Epithelial cell of proximal tubule (primary cell): Measurements from ENCODE around the gene ZFP36. TPM values are rescaled to one million over a fixed set of nuclear protein-coding genes. Genes with fewer than 3 reads are reported as not detected.

Experiments
- DNase-seq: peaks from one replicate; pipeline ENCODE4 v3.0.0-alpha.2; 2011; ENCODE audit warnings: low read depth
- H3K4me3 ChIP-seq: 2 replicates; pipeline ENCODE4 v1.5.1; 2011; ENCODE audit warnings: low read depth, mild to moderate bottlenecking, low read length
- total RNA-seq: library from RNA; depleted of rRNA; stranded (reverse); fragments of >200 nt; gene quantifications from 2 replicates; pipeline ENCODE4 v1.2.3, GENCODE V29; 2015
- TF ChIP-seq, protein P1 (sequence below): conservative IDR thresholded peaks from 2 replicates; pipeline ENCODE4 v1.5.1; 2012; ENCODE audit warnings: low read depth, mild to moderate bottlenecking, low read length

Gene ZFP36
- total RNA-seq, 1 donor from 2014 or later = 10.0 TPM

DNA sequence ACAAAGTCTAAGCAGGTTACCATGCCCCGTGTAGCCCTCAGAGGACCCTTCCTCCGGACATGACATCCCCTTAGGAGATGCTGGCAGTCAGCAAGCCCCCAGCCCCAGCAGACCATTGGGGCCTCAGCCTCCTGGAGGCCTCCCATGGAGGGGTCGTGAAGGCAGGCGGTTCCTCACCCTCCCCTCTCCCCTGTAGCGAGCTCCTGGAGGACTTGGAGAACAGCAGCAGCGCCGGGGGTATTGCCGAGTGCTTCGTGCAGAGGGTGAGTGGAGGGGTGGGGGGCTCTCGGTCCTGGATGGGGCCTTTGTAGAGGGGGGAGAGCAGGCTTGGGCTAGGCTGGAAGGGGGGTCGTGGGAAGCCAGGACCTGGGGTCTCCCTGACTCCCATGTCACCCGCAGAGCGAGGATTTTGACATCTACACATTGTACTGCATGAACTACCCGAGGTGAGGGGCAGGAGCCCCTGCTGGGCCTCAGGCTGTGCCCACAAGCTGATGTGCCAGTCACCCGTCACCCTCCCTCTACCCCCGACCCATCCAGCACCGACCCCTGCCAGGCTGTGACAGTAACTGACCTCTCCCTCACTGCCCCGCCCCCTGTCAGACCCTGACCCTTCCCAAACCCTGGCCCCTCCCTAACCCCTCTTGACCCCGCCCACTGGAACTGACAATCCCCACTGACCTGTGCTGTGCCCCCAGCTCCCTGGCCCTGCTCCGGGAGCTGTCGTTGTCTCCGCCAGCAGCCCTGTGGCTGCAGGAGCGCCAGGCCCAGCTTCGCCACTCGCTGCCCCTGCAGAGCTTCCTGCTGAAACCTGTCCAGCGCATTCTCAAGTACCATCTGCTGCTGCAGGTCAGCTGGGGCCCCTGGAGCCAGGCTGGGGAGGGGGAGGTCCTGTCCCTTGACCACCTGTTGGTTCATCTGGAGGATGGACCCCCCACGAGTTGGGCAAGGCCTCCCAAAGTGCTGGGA, 9.8 kb downstream of the ZFP36 start:
- no peak overlapping the region for H3K4me3 ChIP-seq
- TF ChIP-seq, protein P1, sequence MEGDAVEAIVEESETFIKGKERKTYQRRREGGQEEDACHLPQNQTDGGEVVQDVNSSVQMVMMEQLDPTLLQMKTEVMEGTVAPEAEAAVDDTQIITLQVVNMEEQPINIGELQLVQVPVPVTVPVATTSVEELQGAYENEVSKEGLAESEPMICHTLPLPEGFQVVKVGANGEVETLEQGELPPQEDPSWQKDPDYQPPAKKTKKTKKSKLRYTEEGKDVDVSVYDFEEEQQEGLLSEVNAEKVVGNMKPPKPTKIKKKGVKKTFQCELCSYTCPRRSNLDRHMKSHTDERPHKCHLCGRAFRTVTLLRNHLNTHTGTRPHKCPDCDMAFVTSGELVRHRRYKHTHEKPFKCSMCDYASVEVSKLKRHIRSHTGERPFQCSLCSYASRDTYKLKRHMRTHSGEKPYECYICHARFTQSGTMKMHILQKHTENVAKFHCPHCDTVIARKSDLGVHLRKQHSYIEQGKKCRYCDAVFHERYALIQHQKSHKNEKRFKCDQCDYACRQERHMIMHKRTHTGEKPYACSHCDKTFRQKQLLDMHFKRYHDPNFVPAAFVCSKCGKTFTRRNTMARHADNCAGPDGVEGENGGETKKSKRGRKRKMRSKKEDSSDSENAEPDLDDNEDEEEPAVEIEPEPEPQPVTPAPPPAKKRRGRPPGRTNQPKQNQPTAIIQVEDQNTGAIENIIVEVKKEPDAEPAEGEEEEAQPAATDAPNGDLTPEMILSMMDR = no peak
- DNase-seq = no peak

DNA sequence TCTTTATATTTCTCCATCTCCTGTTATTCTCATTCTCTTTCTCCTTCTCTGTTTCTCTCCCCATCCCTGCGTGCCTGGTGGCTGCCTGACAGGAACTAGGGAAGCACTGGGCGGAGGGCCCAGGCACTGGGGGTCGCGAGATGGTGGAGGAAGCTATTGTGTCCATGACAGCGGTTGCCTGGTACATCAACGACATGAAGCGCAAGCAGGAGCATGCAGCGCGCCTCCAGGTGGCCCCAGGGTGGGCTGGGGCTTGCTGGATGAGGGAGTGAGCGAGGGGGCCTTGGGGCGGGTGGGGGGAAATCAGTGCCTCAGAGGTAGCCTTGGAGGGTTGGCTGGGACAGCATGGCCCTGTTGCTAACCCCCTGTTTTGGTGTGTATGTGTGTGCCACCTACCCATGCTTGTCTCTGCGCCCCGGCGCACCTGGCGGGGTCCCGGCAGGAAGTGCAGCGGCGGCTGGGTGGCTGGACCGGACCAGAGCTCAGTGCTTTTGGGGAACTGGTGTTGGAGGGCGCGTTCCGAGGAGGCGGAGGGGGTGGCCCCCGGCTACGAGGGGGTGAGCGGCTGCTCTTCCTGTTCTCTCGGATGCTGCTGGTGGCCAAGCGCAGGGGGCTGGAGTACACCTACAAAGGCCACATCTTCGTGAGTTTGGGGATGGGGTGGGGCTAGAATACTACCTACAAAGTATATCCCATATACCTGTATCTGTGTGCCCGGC, 11.0 kb downstream of the ZFP36 start:
- DNase-seq = no peak
- H3K4me3 ChIP-seq = no peak overlapping the region
- TF ChIP-seq, protein P1 = no peak

DNA sequence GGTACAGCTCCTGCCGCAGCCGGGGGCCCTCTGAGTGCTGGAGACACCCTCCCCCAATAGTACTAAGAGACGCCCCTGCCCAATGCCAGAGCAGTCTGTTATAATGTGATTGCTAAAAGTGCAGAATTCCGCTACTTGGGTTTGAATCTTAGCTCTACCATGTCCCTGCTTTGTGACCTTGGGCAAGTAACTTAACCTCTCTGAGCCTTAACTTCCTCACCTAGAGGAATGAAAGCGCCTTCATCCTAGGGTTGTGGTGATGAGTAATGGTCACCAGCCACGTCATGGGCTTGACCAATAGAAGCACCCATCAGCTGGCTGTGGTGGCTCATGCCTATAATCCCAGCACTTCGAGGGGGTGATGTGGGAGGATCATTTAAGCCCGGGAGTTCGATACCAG, 12.4 kb downstream of the ZFP36 start:
- TF ChIP-seq, protein P1 = no peak
- no peak overlapping the region for H3K4me3 ChIP-seq
- no peak for DNase-seq

DNA sequence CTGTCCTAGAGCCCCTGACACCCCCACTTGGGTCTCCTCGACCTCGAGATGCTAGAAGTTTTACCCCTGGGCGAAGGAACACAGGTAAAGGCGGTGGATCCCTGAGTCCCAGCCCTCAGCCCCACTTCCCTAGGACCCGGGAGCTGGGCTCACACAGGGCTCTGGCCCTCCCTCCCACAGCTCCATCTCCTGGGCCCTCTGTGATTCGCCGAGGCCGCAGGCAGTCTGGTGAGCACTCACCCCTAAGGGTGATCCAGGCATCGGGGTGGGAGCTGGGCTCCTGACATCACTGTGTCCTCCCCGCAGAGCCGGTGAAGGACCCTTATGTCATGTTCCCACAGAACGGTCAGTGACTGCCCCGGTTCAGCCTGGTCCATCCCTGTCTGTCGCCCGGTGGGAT, 14.1 kb downstream of the ZFP36 start:
- no peak overlapping the region for H3K4me3 ChIP-seq
- no peak for DNase-seq
- TF ChIP-seq, protein P1 = no peak

DNA sequence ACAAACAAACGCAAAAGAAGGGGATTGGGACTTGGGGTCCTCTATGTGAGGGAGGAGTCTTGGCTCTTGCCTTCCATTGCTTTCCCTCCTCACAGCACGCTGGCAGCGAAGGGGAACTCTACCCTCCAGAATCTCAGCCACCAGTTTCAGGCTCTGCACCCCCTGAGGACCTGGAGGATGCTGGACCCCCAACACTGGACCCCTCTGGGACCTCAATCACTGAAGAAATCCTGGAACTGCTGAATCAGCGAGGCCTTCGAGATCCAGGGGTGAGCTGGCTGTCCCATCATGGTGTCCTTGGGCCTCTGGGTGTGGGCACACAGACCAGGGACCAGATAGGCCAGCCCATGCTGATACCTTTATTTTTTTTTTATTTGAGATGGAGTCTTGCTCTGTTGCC, 15.4 kb downstream of the ZFP36 start:
- TF ChIP-seq, protein P1 = no peak
- no peak overlapping the region for H3K4me3 ChIP-seq
- no peak for DNase-seq

DNA sequence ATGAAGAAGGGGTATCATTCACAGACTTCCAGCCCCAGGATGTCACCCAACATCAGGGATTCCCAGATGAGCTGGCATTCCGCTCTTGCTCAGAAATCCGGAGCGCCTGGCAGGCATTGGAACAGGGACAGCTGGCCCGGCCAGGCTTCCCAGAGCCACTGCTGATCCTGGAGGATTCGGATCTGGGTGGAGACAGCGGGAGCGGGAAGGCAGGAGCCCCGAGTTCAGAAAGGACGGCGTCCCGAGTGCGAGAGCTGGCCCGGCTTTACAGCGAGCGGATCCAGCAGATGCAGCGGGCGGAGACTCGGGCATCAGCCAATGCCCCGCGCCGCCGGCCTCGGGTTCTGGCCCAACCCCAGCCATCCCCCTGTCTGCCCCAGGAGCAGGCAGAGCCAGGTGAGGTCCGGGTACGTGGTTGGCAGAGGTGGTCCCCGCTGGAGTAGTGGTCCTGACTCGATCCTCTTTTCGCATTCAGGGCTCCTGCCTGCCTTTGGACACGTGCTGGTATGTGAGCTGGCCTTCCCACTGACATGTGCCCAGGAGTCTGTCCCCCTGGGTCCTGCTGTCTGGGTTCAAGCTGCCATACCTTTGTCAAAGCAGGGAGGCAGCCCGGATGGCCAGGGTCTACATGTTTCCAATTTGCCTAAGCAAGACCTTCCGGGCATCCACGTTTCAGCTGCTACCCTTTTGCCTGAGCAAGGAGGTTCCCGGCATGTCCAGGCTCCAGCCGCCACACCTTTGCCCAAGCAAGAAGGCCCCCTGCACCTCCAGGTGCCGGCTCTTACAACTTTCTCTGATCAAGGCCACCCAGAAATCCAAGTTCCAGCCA, 16.8 kb downstream of the ZFP36 start:
- DNase-seq = no peak
- TF ChIP-seq, protein P1 = no peak
- no peak overlapping the region for H3K4me3 ChIP-seq
